Endodermal cell (in vitro differentiated cells): ENCODE data around the gene LCP1. TPM values are rescaled to one million over a fixed set of nuclear protein-coding genes. Genes with fewer than 3 reads are reported as not detected.

ENCODE experiments used
- DNase-seq: peaks from one replicate; pipeline ENCODE4 v3.0.0-alpha.2; 2017
- H3K27ac ChIP-seq: 2 replicates; pipeline ENCODE4 v1.5.1; 2013; ENCODE audit warnings: mild to moderate bottlenecking, low read depth, low read length, moderate library complexity
- H3K27me3 ChIP-seq: 2 replicates; pipeline ENCODE4 v1.6.1; 2013; ENCODE audit warnings: mild to moderate bottlenecking, low read length, moderate library complexity; ENCODE audit not compliant: insufficient read depth, control insufficient read depth, poor library complexity, severe bottlenecking
- H3K36me3 ChIP-seq: 2 replicates; pipeline ENCODE4 v1.7.0; 2013; ENCODE audit warnings: mild to moderate bottlenecking, low read length, moderate library complexity; ENCODE audit not compliant: control insufficient read depth, insufficient read depth
- H3K4me1 ChIP-seq: one replicate; pipeline ENCODE4 v1.7.0; 2013; ENCODE audit warnings: low read length; ENCODE audit not compliant: control insufficient read depth, insufficient read depth
- H3K4me3 ChIP-seq: 2 replicates; pipeline ENCODE4 v1.5.1; 2013; ENCODE audit warnings: mild to moderate bottlenecking, low read length, moderate library complexity
- H3K9ac ChIP-seq: 2 replicates; pipeline ENCODE4 v1.6.1; 2013; ENCODE audit warnings: mild to moderate bottlenecking, low read length, moderate library complexity; ENCODE audit not compliant: poor library complexity, severe bottlenecking; ENCODE audit errors: extremely low read depth
- H3K9me3 ChIP-seq: 2 replicates; pipeline ENCODE4 v1.6.1; 2013; ENCODE audit warnings: mild to moderate bottlenecking, low read length, moderate library complexity; ENCODE audit not compliant: control insufficient read depth
- H3K27ac Mint-ChIP-seq: 2 replicates; pipeline ENCODE4 v1.8.0; 2020; ENCODE audit warnings: mixed read lengths
- H3K27me3 Mint-ChIP-seq: 2 replicates; pipeline ENCODE4 v1.8.0; 2021; ENCODE audit warnings: mild to moderate bottlenecking, mixed read lengths; ENCODE audit not compliant: insufficient read depth
- H3K36me3 Mint-ChIP-seq: 2 replicates; pipeline ENCODE4 v1.8.0; 2020; ENCODE audit warnings: low read depth, mixed read lengths
- H3K4me1 Mint-ChIP-seq: 2 replicates; pipeline ENCODE4 v1.8.0; 2020; ENCODE audit warnings: mixed read lengths
- H3K4me3 Mint-ChIP-seq: 2 replicates; pipeline ENCODE4 v1.8.0; 2020; ENCODE audit warnings: mild to moderate bottlenecking, moderate library complexity, mixed read lengths
- H3K9me3 Mint-ChIP-seq: 2 replicates; pipeline ENCODE4 v1.8.0; 2020; ENCODE audit warnings: mild to moderate bottlenecking, mixed read lengths
- CTCF ChIP-seq: fragments of 200-600 bp; sonication (generic); conservative IDR thresholded peaks from 2 replicates; pipeline ENCODE4 v1.5.0; 2021; ENCODE audit warnings: antibody characterized with exemption, mild to moderate bottlenecking
- WGBS, 2 experiments: methylation state at CpG; one replicate each; pipeline versions ENCODE4 v1.1.5 to v1.1.7; 2013; ENCODE audit warnings: missing lambda C conversion rate in 2 of 2, mixed read lengths in 1 of 2; ENCODE audit not compliant: insufficient coverage in 1 of 2, insufficient read length in 1 of 2; 5-methylcytosine and 5-hydroxymethylcytosine counted together
- total RNA-seq, 2 donors: library from RNA; stranded (reverse); fragmentation: NEBNext Ultra II Directional in 1 of 2; extraction: Animal tissue kit (Norgen Biotek cat#: 25700) in 1 of 2; gene quantifications; 2 replicates in 1 of 2; 3 replicates in 1 of 2; pipeline ENCODE4 v1.2.1, GENCODE V29; 2021

The LCP1 gene
- total RNA-seq, 2 donors from 2014 or later, result 3.0 to 16.8 TPM

DNA sequence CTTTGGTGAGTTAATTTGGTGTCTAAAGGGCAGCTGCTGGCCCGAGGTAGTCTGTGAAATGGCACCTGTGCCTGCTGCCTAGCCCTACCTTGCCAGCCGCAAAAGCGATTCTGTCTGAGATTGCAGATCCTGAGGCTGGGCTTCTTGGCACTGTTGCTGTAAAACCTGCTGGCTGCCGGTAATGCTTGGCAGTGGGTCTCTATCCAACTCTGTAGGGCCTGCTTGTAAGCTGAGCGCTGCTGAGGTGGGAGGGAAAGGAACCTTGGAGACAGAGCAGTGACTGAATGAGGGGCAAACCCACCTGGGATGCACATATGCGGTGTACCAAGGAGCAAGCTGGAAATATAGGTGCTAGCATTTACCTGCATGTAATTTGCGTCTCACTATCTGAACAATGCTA lies 11.7 kb downstream of the LCP1 start:
- H3K36me3 ChIP-seq, result no peaks in the 10 kb centered on the region
- no peaks in the 10 kb centered on the region for H3K9me3 ChIP-seq
- H3K4me3 Mint-ChIP-seq, result no peak overlapping the region
- no peak for TF ChIP-seq CTCF
- H3K9ac ChIP-seq, result no peak overlapping the region
- H3K27ac ChIP-seq, result no peak overlapping the region
- H3K4me3 ChIP-seq, result no peak overlapping the region
- DNase-seq, result peak; percentile 52
- no peaks in the 10 kb centered on the region for H3K9me3 Mint-ChIP-seq
- 80 to 87% methylated on average over 6 to 7 of the region's 7 CpGs for WGBS, 2 experiments
- no peak overlapping the region for H3K27ac Mint-ChIP-seq
- H3K27me3 Mint-ChIP-seq, result peaks cover 9% of the 10 kb centered on the region
- H3K36me3 Mint-ChIP-seq, result no peaks in the 10 kb centered on the region
- H3K27me3 ChIP-seq, result no peaks in the 10 kb centered on the region
- peaks cover 7% of the 10 kb centered on the region for H3K4me1 ChIP-seq
- peaks cover 12% of the 10 kb centered on the region for H3K4me1 Mint-ChIP-seq

DNA sequence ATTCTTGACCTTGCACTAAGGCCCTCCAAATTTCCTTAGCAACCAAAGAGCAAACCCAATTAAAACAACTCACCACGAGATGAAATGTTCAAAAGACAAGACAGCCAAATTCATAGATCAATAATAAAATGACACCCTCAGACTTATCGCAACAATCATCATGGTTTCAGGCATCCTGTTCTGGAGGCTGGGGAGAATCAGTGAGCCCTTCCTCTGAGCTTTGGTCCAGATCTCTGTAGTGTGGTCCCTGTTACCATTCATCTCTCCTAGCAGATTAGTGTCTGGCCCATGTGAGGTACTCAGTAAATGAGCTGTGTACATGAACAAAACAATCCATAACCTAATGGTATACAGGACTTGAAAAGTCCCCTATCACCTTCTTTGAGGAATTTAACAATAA lies 12.2 kb downstream of the LCP1 start:
- Histone ChIP-seq H3K27me3 (no peaks in the 10 kb centered on the region), H3K9me3 (no peaks in the 10 kb centered on the region), H3K4me1 (peaks cover 7% of the 10 kb centered on the region), H3K36me3 (no peaks in the 10 kb centered on the region), H3K4me3 (no peak overlapping the region), H3K27ac (no peak overlapping the region), H3K9ac (no peak overlapping the region)
- H3K27me3 Mint-ChIP-seq, result peaks cover 9% of the 10 kb centered on the region
- H3K4me3 Mint-ChIP-seq, result no peak overlapping the region
- H3K36me3 Mint-ChIP-seq, result no peaks in the 10 kb centered on the region
- peaks cover 12% of the 10 kb centered on the region for H3K4me1 Mint-ChIP-seq
- H3K9me3 Mint-ChIP-seq, result no peaks in the 10 kb centered on the region
- TF ChIP-seq CTCF, result no peak
- no peak for DNase-seq
- no peak overlapping the region for H3K27ac Mint-ChIP-seq
- 92 to 100% methylated on average over 1 to 2 of the region's 2 CpGs for WGBS, 2 experiments

- H3K4me3 ChIP-seq, result no peak overlapping the region
- H3K27me3 ChIP-seq, result no peaks in the 10 kb centered on the region
- H3K4me1 ChIP-seq, result peaks cover 7% of the 10 kb centered on the region
- Mint-ChIP-seq H3K4me3 (no peak overlapping the region), H3K4me1 (peaks cover 12% of the 10 kb centered on the region), H3K27me3 (peaks cover 9% of the 10 kb centered on the region), H3K9me3 (no peaks in the 10 kb centered on the region), H3K27ac (no peak overlapping the region), H3K36me3 (no peaks in the 10 kb centered on the region)
- no peak for DNase-seq
- no peaks in the 10 kb centered on the region for H3K36me3 ChIP-seq
- no peak overlapping the region for H3K27ac ChIP-seq
- no peak for TF ChIP-seq CTCF
- 93 to 100% methylated on average over 1 of the region's 1 CpG for WGBS, 2 experiments
- H3K9ac ChIP-seq, result no peak overlapping the region
- no peaks in the 10 kb centered on the region for H3K9me3 ChIP-seq
Observed at GRCh38 chr13:46168783-46169182, 13.2 kb downstream of the LCP1 start.
